ENCODE results near the gene FAM184B. TPM values are rescaled to one million over a fixed set of nuclear protein-coding genes. Genes with fewer than 3 reads are reported as not detected.

The FAM184B gene
- total RNA-seq, 1 experiment from 2014 or later: 0.17 TPM

DNA sequence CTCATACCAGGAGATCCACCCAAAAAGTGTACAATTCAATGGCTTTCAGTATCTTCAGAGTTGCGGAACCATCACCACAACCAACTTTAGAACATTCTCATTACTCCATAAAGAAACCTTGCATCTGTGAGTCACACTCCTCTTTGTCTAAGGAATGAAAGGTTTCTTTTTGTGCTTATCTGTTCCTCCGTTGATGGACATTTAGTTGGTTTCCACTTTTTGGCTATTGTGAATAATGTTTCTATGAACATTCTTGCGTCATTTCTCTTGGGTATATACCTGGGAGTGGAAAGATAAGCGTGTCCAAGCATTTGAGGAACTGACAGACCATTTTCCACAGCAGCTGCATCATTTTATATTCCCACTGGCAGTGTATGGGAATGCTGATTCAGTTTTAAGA, 10.6 kb downstream of the FAM184B start (continued):
- no peak for TF ChIP-seq PRDM15 (CRISPR knock-in tag; IDR thresholded peaks at IDR 0.05)
- TF ChIP-seq ATF6 (CRISPR knock-in tag; IDR thresholded peaks at IDR 0.05): no peak
- no peak for TF ChIP-seq NR3C1 (CRISPR knock-in tag; conservative IDR thresholded peaks at IDR 0.05; ENCODE audit: low read depth)
- no peak for TF ChIP-seq MXD4 (CRISPR knock-in tag; IDR thresholded peaks at IDR 0.05; ENCODE audit: borderline replicate concordance)
- TF ChIP-seq NR1H2 (CRISPR knock-in tag; IDR thresholded peaks at IDR 0.05): no peak
- TF ChIP-seq, protein P1, sequence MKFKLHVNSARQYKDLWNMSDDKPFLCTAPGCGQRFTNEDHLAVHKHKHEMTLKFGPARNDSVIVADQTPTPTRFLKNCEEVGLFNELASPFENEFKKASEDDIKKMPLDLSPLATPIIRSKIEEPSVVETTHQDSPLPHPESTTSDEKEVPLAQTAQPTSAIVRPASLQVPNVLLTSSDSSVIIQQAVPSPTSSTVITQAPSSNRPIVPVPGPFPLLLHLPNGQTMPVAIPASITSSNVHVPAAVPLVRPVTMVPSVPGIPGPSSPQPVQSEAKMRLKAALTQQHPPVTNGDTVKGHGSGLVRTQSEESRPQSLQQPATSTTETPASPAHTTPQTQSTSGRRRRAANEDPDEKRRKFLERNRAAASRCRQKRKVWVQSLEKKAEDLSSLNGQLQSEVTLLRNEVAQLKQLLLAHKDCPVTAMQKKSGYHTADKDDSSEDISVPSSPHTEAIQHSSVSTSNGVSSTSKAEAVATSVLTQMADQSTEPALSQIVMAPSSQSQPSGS (CRISPR knock-in tag; IDR thresholded peaks at IDR 0.05; ENCODE audit: borderline replicate concordance, low read depth): no peak
- no peak for TF ChIP-seq ATF1 (CRISPR knock-in tag; IDR thresholded peaks at IDR 0.05)
- no peak for TF ChIP-seq ESRRA (CRISPR knock-in tag; IDR thresholded peaks at IDR 0.05; ENCODE audit: borderline replicate concordance)

DNA sequence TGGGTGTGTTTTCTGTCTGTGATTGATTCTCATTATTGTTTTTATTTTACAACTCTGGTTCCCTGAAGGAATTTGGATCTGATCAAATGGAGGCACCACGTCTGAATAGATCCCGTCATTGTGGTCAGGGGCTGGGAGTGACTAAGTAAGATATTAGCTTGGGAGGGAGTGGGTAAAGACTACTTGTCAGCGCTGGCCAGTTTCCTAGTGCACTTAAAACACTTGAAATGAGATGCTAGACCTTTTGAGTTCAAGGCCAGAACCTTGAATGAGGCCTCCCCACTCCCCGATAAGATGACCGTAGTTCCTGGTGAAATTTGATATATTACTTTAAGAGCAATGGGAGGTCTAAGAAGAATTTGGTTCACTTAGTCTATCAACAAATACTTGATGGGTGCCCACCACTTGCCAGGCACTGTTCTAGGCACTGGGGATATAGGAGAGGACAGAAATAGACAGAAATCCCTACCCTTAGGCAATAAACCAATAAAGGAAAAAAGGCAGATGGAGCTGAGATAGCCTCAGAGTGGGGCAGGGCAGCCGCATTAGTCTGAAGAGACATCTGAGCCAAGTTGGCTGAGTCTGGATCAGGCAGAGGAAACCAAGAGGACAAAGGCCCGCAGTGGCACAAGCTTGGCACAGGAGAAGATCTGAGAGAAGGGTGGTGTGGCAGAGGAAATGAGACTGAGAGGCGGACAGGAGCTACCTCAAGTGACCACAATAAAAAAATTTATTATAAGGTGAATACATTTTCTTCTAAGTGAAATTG, 11.8 kb downstream of the FAM184B start:
- no peak for TF ChIP-seq PRRX2 (CRISPR knock-in tag; IDR thresholded peaks at IDR 0.05)
- H3K9me3 Mint-ChIP-seq: peaks cover 21% of the 10 kb centered on the region
- DNase-seq (ENCODE audit: low spot score): no peak
- CTCF ChIA-PET: no interaction called here
- no peak for ATAC-seq
- H3K27me3 Mint-ChIP-seq (ENCODE audit: low read depth): no peaks in the 10 kb centered on the region; the same call in 1 of the 2 replicates
- peaks cover 17% of the 10 kb centered on the region for H3K36me3 Mint-ChIP-seq
- no peaks in the 10 kb centered on the region for H3K4me1 Mint-ChIP-seq
- H3K27ac Mint-ChIP-seq: no peak overlapping the region
- H3K4me3 Mint-ChIP-seq: no peak overlapping the region
- POLR2A ChIA-PET: interaction anchor here (0.5 kb wide), 1 partner anchor 21 kb away, joined by 3 read pairs; no protein-coding TSS in a partner anchor

DNA sequence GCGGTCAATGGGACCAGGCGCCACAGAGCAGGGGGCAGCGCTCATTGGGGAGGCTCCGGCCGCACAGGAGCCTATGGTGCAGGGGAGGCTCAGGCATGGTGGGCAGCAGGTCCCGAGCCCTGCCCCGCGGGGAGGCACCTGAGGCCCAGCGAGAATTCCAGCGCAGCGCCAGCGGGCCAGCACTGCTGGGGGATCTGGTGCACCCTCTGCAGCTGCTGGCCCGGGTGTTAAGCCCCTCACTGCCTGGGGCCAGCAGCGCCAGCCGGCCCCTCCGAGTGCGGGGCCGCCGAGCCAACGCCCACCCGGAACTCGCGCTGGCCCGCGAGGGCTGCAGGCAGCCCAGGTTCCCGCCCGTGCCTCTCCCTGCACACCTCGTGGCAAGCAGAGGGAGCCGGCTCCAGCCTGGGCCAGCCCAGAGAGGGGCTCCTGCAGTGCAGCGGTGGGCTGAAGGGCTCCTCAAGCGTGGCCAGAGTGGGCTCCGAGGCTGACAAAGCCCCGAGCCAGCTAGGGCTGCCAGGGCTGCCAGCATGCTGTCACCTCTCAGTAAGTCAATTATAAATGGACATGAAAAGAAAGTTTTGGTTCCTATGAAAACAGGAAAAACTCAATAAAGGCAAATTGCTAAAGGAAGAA, 14.5 kb downstream of the FAM184B start:
- ATAC-seq (no peak), DNase-seq (ENCODE audit: low spot score) (no peak)
- Mint-ChIP-seq H3K27ac (no peak overlapping the region), H3K36me3 (peaks cover 17% of the 10 kb centered on the region), H3K27me3 (ENCODE audit: low read depth) (no peaks in the 10 kb centered on the region; the same call in 1 of the 2 replicates), H3K4me1 (peaks cover under 1% of the 10 kb centered on the region; the same call in 1 of the 2 replicates), H3K9me3 (peaks cover 25% of the 10 kb centered on the region), H3K4me3 (no peak overlapping the region)
- POLR2A ChIA-PET: no interaction called here
- CTCF ChIA-PET: no interaction called here
- TF ChIP-seq ZSCAN18 (CRISPR knock-in tag; IDR thresholded peaks at IDR 0.05) (no peak), NFYB (CRISPR knock-in tag; conservative IDR thresholded peaks at IDR 0.05; ENCODE audit: low read depth) (no peak), E2F1 (CRISPR knock-in tag; IDR thresholded peaks at IDR 0.05) (no peak), IRF2 (CRISPR knock-in tag; IDR thresholded peaks at IDR 0.05; ENCODE audit: borderline replicate concordance, low read depth) (no peak), JUN (CRISPR knock-in tag; IDR thresholded peaks at IDR 0.05) (no peak), ZNF416 (CRISPR knock-in tag; IDR thresholded peaks at IDR 0.05) (no peak), NR3C1 (CRISPR knock-in tag; conservative IDR thresholded peaks at IDR 0.05; ENCODE audit: low read depth) (no peak), ZNF263 (CRISPR knock-in tag; IDR thresholded peaks at IDR 0.05; ENCODE audit: low read depth) (no peak)
- TF ChIP-seq, protein P2, sequence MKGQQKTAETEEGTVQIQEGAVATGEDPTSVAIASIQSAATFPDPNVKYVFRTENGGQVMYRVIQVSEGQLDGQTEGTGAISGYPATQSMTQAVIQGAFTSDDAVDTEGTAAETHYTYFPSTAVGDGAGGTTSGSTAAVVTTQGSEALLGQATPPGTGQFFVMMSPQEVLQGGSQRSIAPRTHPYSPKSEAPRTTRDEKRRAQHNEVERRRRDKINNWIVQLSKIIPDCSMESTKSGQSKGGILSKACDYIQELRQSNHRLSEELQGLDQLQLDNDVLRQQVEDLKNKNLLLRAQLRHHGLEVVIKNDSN (CRISPR knock-in tag; IDR thresholded peaks at IDR 0.05): no peak

Data from WTC11 (cell line).